ENCODE measurements around the gene KDM2A. TPM values are rescaled to one million over a fixed set of nuclear protein-coding genes. Genes with fewer than 3 reads are reported as not detected.

KDM2A gene
- total RNA-seq, 3 donors from 2014 or later = 47.0 to 64.1 (median 61.9) TPM

DNA sequence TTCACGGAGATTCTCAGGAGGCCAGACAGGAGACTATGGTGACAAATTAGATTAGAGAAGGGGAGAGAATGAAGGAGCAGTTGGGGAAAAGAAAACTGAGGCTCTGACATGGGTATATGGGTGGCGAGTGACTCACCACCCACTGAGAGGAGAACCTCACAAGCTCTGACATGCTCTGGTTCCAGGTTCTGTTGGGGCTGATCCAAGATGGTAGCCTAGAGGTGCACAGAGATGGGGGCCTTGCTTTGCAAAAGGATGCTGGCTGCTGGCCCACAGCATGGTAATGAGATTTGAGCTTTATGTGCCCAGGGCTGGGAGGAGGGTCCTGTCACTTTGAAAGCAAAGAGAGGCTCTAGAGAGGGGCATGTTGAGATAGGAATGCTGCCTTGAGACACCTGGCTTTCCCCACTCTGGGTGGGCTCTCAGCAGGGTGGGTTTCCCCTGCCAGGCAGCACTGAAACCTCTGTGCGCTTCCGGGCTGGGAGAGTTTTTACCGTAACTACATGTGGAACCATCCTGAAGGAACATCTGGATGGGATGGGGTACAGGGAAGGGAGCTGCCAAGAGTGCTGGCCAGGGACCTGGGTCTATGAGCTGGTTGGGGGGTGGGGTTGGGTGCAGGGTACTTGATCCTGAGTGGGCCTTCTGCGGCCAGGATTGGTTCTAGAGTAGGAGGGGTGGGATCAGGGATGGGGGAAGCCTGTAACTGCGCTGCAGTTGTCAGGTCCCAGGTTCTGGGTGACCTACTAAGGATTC is 146.0 kb downstream of the KDM2A start:
- peaks cover 7 to 41% of the 10 kb centered on the region in 2 donors for H3K4me1 ChIP-seq
- no peak overlapping the region for H3K4me3 ChIP-seq
- DNase-seq (ENCODE audit: low spot score in 2 of 2) = no peak
- H3K27me3 ChIP-seq = no peaks in the 10 kb centered on the region
- TF ChIP-seq POLR2AphosphoS5 (IDR thresholded peaks at IDR 0.05) = no peak
- TF ChIP-seq, protein P1, sequence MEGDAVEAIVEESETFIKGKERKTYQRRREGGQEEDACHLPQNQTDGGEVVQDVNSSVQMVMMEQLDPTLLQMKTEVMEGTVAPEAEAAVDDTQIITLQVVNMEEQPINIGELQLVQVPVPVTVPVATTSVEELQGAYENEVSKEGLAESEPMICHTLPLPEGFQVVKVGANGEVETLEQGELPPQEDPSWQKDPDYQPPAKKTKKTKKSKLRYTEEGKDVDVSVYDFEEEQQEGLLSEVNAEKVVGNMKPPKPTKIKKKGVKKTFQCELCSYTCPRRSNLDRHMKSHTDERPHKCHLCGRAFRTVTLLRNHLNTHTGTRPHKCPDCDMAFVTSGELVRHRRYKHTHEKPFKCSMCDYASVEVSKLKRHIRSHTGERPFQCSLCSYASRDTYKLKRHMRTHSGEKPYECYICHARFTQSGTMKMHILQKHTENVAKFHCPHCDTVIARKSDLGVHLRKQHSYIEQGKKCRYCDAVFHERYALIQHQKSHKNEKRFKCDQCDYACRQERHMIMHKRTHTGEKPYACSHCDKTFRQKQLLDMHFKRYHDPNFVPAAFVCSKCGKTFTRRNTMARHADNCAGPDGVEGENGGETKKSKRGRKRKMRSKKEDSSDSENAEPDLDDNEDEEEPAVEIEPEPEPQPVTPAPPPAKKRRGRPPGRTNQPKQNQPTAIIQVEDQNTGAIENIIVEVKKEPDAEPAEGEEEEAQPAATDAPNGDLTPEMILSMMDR (IDR thresholded peaks at IDR 0.05) = no peak
- TF ChIP-seq POLR2A (IDR thresholded peaks at IDR 0.05) = no peak
- peak overlapping the region; percentile 83 to 92 for H3K27ac ChIP-seq
- intact Hi-C loops (cut with DNase I; ENCODE audit: low total_unique reads) = no loop called here
- H3K9me3 ChIP-seq = no peaks in the 10 kb centered on the region
- no peaks in the 10 kb centered on the region for H3K36me3 ChIP-seq

DNA sequence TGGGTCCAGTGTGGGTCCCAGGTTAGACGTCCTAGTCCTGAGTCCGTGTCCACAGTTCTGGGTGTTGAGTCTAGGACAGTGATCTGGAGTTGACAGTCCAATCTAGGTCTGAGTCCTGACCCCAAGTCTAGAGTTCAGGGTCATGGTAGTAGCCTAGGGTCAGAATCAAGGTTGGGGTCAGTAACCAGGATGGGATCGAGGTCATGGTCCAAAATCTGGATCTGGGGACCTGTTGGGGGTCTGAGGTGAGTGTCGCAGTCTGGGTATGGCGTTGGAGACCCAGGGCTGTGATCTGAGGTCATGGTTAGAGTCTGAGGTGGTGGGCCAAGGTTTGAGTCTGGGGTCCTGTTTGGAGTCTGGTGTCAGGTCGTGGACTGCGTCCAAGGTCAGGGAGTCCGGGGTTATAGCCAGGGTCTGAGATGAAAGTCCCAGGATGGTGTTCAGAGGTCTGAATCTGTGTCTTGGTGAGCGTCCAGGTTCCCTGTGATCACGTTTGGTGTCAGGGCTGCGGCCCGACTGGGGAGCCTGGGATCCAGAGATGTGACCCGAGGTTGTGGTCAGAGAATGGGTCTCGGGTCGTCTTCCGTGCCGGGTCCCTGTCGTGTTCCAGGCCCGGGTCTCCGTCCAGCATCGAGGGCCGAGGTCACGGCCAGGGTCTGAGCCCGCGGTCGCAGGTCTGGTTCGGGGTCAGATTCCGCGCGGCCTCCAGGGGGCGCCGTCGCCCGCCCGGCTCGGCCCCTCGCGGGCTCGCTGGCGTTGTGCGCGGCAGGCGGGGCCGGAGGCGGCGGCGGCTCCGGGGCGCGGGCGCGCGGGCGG is 146.8 kb downstream of the KDM2A start:
- peak in 1 of 2 donors; percentile 82 for DNase-seq (ENCODE audit: low spot score in 2 of 2)
- Histone ChIP-seq H3K4me3 (peak overlapping the region in 2 of 3 donors; percentile 35 to 99), H3K27me3 (no peaks in the 10 kb centered on the region), H3K4me1 (peaks cover 11 to 49% of the 10 kb centered on the region in 2 donors), H3K9me3 (no peaks in the 10 kb centered on the region), H3K36me3 (no peaks in the 10 kb centered on the region), H3K27ac (peak overlapping the region; percentile 83 to 92)
- intact Hi-C loops (cut with DNase I; ENCODE audit: low total_unique reads) = no loop called here
- TF ChIP-seq POLR2AphosphoS5 (IDR thresholded peaks at IDR 0.05) (peak in 1 of 3 donors; percentile 46), POLR2A (IDR thresholded peaks at IDR 0.05) (no peak)
- TF ChIP-seq, protein P1 (IDR thresholded peaks at IDR 0.05) = peak; percentile 47 to 88 (median 64)

DNA sequence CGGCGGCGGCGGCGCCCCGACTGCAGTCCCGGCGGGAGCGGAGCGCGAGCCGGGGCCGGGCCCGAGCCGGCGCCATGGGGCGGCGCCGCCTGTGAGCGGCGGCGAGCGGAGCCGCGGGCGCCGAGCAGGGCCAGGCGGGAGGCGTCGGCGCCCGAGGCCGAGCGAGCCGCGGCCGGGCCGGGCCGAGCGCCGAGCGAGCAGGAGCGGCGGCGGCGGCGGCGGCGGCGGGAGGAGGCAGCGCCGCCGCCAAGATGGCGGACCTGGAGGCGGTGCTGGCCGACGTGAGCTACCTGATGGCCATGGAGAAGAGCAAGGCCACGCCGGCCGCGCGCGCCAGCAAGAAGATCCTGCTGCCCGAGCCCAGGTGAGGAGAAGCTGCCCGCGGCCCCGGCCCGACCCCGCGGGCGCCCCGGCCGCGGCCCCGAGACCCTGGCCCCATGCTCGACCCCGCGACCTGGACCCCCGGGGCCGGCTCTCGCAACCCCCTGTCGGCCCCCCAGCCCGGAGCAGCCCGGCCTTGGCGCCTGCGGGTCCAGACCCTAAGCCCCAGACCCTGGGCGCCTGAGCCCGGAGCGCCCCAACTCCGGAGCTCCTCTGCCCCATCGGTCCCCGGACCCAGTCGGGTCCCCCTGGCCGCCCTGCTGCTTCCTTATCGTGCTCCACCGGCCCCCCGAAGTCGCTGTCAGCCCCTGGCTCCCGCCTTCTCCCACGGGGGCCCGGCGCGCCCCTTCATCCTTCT is 147.6 kb downstream of the KDM2A start, which contains the start of gene GRK2:
GRK2 (plus strand) TSS at position 25 of the 739 bp plus-strand sequence; CDS start at position 252, 227 bp downstream.
- peak within 1 kb of the TSS; percentile 86 to 92 for H3K27ac ChIP-seq
- no peaks in the 10 kb centered on the region for H3K36me3 ChIP-seq
- TF ChIP-seq POLR2A (IDR thresholded peaks at IDR 0.05) = no peak
- no peak for TF ChIP-seq POLR2AphosphoS5 (IDR thresholded peaks at IDR 0.05)
- TF ChIP-seq, protein P1 (IDR thresholded peaks at IDR 0.05) = no peak
- intact Hi-C loops (cut with DNase I; ENCODE audit: low total_unique reads) = no loop called here
- H3K27me3 ChIP-seq = no peaks in the 10 kb centered on the region
- H3K9me3 ChIP-seq = no peaks in the 10 kb centered on the region
- DNase-seq (ENCODE audit: low spot score in 2 of 2) = no peak
- H3K4me3 ChIP-seq = peak within 1 kb of the TSS; percentile 94 to 99 (median 96)
- peaks cover 19 to 55% of the 10 kb centered on the region in 2 donors for H3K4me1 ChIP-seq

DNA sequence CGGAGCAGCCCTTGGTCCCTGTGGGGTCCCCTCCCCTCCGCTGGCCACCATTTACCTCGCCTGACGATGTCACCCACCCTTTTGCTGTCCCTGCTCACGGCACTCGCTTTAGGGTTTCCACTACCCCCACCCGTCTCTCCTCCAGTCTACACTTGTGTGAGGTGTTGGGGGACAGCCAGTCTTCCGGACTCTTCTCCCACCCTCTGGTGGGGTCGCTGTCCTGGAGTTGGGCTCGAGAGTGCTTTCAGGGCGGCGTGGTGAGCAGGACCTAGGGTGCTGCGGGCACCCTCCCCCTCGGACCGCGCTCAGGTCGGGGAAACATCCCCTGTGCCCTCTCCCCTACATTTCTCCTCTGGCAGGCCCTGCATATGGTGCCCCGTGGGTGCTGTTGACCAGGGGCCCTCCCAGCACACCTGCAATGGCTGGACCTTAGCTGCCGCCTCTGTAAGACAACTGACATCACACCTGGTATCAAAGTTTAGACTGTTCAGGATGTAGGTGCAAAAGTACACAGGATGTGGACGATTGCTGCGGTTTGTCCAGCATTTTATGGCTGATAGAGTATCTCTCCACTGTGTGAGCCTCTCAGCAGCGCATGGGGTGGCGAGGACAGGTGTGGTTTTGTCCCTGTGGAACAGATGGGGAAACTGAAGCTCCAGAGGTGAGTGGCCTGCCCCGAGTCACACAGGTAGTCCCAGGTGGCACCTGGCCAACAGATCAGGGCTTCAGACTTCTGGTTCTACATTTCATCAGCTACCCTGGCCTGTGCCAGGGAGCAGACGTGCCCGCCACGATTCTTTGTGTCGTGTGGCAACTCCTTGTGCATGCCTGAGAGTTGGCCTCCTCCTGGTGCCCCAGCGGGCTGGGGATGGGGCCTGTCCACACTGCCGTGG is 148.4 kb downstream of the KDM2A start:
- H3K27ac ChIP-seq = peak overlapping the region; percentile 86 to 92
- H3K4me1 ChIP-seq = peaks cover 23 to 55% of the 10 kb centered on the region in 2 donors
- intact Hi-C loops (cut with DNase I; ENCODE audit: low total_unique reads) = loop anchor here (2.0 kb wide), 1 partner anchor 57 kb away; no protein-coding TSS in a partner anchor
- TF ChIP-seq, protein P1 (IDR thresholded peaks at IDR 0.05) = no peak
- TF ChIP-seq POLR2A (IDR thresholded peaks at IDR 0.05) (no peak), POLR2AphosphoS5 (IDR thresholded peaks at IDR 0.05) (no peak)
- no peaks in the 10 kb centered on the region for H3K36me3 ChIP-seq
- DNase-seq (ENCODE audit: low spot score in 2 of 2) = no peak
- H3K4me3 ChIP-seq = peak overlapping the region; percentile 94 to 99 (median 96)
- no peaks in the 10 kb centered on the region for H3K27me3 ChIP-seq
- H3K9me3 ChIP-seq = no peaks in the 10 kb centered on the region
